IPS-18a (cell line): ENCODE data around the gene CTBS.
"Not testable (repeated sequence)": the region's sequence is repeated elsewhere in the genome, so short reads cannot be mapped to it uniquely, and the experiment has no call there.

Experiments
- H3K27ac ChIP-seq: one replicate; pipeline ENCODE4 v1.5.1; 2013; ENCODE audit warnings: low read length
- H3K27me3 ChIP-seq: one replicate; pipeline ENCODE4 v1.6.1; 2013; ENCODE audit warnings: mild to moderate bottlenecking, low read length; ENCODE audit not compliant: control insufficient read depth, insufficient read depth
- H3K36me3 ChIP-seq: one replicate; pipeline ENCODE4 v1.6.1; 2013; ENCODE audit warnings: low read depth, low read length; ENCODE audit not compliant: control insufficient read depth
- H3K4me1 ChIP-seq: one replicate; pipeline ENCODE4 v1.6.1; 2013; ENCODE audit warnings: low read depth, low read length; ENCODE audit not compliant: control insufficient read depth
- H3K4me3 ChIP-seq: one replicate; pipeline ENCODE4 v1.5.1; 2013; ENCODE audit warnings: low read length
- H3K9ac ChIP-seq: one replicate; pipeline ENCODE4 v1.6.1; 2013; ENCODE audit warnings: mild to moderate bottlenecking, low read length, moderate library complexity
- H3K9me3 ChIP-seq: one replicate; pipeline ENCODE4 v1.6.1; 2013; ENCODE audit warnings: low read depth, low read length; ENCODE audit not compliant: control insufficient read depth

CTBS gene

GRCh38 chr1:84605157-84605556, 30.9 kb upstream of the CTBS start:
- Histone ChIP-seq H3K4me3 (no peak overlapping the region), H3K27me3 (no peaks in the 10 kb centered on the region), H3K4me1 (no peaks in the 10 kb centered on the region), H3K36me3 (no peaks in the 10 kb centered on the region), H3K9ac (no peak overlapping the region), H3K9me3 (peaks cover 23% of the 10 kb centered on the region), H3K27ac (no peak overlapping the region)

- Histone ChIP-seq H3K36me3 (no peaks in the 10 kb centered on the region), H3K27ac (no peak overlapping the region), H3K9me3 (peaks cover 23% of the 10 kb centered on the region), H3K4me1 (no peaks in the 10 kb centered on the region), H3K27me3 (no peaks in the 10 kb centered on the region), H3K9ac (no peak overlapping the region), H3K4me3 (no peak overlapping the region)
Observed at GRCh38 chr1:84603941-84604830, 29.9 kb upstream of the CTBS start.

- H3K27me3 ChIP-seq, result no peaks in the 10 kb centered on the region
- peaks cover 23% of the 10 kb centered on the region for H3K9me3 ChIP-seq
- H3K27ac ChIP-seq, result no peak overlapping the region
- H3K4me1 ChIP-seq, result peaks cover 5% of the 10 kb centered on the region
- no peaks in the 10 kb centered on the region for H3K36me3 ChIP-seq
- no peak overlapping the region for H3K4me3 ChIP-seq
- no peak overlapping the region for H3K9ac ChIP-seq
Observed at GRCh38 chr1:84603223-84603622, 29.0 kb upstream of the CTBS start.

- no peak overlapping the region for H3K9ac ChIP-seq
- peaks cover 5% of the 10 kb centered on the region for H3K4me1 ChIP-seq
- no peak overlapping the region for H3K4me3 ChIP-seq
- no peaks in the 10 kb centered on the region for H3K36me3 ChIP-seq
- H3K9me3 ChIP-seq, result peaks cover 14% of the 10 kb centered on the region
- H3K27ac ChIP-seq, result no peak overlapping the region
- no peaks in the 10 kb centered on the region for H3K27me3 ChIP-seq
Observed at GRCh38 chr1:84600796-84601195, 26.6 kb upstream of the CTBS start.

GRCh38 chr1:84598846-84599741, 24.9 kb upstream of the CTBS start:
- H3K9ac ChIP-seq, result no peak overlapping the region

GRCh38 chr1:84598418-84598817, 24.2 kb upstream of the CTBS start:
- H3K4me1 ChIP-seq, result peaks cover 5% of the 10 kb centered on the region
- no peak overlapping the region for H3K9ac ChIP-seq
- no peaks in the 10 kb centered on the region for H3K9me3 ChIP-seq
- H3K27me3 ChIP-seq, result no peaks in the 10 kb centered on the region
- no peak overlapping the region for H3K27ac ChIP-seq
- no peaks in the 10 kb centered on the region for H3K36me3 ChIP-seq
- H3K4me3 ChIP-seq, result no peak overlapping the region

More at GRCh38 chr1:84598846-84599741, 24.9 kb upstream of the CTBS start:
- no peaks in the 10 kb centered on the region for H3K9me3 ChIP-seq
- H3K27ac ChIP-seq, result no peak overlapping the region
- no peak overlapping the region for H3K4me3 ChIP-seq
- peaks cover 5% of the 10 kb centered on the region for H3K4me1 ChIP-seq
- no peaks in the 10 kb centered on the region for H3K36me3 ChIP-seq
- H3K27me3 ChIP-seq, result no peaks in the 10 kb centered on the region

GRCh38 chr1:84597011-84597410, 22.8 kb upstream of the CTBS start:
- H3K36me3 ChIP-seq, result no peaks in the 10 kb centered on the region
- no peaks in the 10 kb centered on the region for H3K27me3 ChIP-seq
- no peak overlapping the region for H3K27ac ChIP-seq
- H3K4me1 ChIP-seq, result peaks cover 5% of the 10 kb centered on the region
- H3K9ac ChIP-seq, result no peak overlapping the region
- no peak overlapping the region for H3K4me3 ChIP-seq
- H3K9me3 ChIP-seq, result no peaks in the 10 kb centered on the region

GRCh38 chr1:84594959-84595358, 20.7 kb upstream of the CTBS start:
- H3K27me3 ChIP-seq, H3K36me3 ChIP-seq, H3K4me3 ChIP-seq, H3K27ac ChIP-seq, H3K9ac ChIP-seq, H3K9me3 ChIP-seq, H3K4me1 ChIP-seq: not testable (repeated sequence)

- Histone ChIP-seq H3K9ac (no peak overlapping the region), H3K36me3 (no peaks in the 10 kb centered on the region), H3K27ac (no peak overlapping the region), H3K9me3 (no peaks in the 10 kb centered on the region), H3K27me3 (no peaks in the 10 kb centered on the region), H3K4me1 (peaks cover 10% of the 10 kb centered on the region), H3K4me3 (no peak overlapping the region)
Observed at GRCh38 chr1:84587099-84587498, 12.9 kb upstream of the CTBS start.

- Histone ChIP-seq H3K9ac (no peak overlapping the region), H3K27ac (no peak overlapping the region), H3K36me3 (no peaks in the 10 kb centered on the region), H3K4me1 (peaks cover 12% of the 10 kb centered on the region), H3K4me3 (no peak overlapping the region), H3K27me3 (no peaks in the 10 kb centered on the region), H3K9me3 (no peaks in the 10 kb centered on the region)
Observed at GRCh38 chr1:84585803-84586202, 11.6 kb upstream of the CTBS start.

- H3K27ac ChIP-seq, result no peak overlapping the region
Observed at GRCh38 chr1:84584126-84584525, 9.9 kb upstream of the CTBS start.

More at GRCh38 chr1:84584126-84584525, 9.9 kb upstream of the CTBS start:
- peaks cover 16% of the 10 kb centered on the region for H3K4me1 ChIP-seq
- H3K36me3 ChIP-seq, result no peaks in the 10 kb centered on the region
- H3K27me3 ChIP-seq, result no peaks in the 10 kb centered on the region
- H3K9me3 ChIP-seq, result no peaks in the 10 kb centered on the region
- H3K9ac ChIP-seq, result no peak overlapping the region
- no peak overlapping the region for H3K4me3 ChIP-seq
